GM18861 (cell line): Measurements from ENCODE around the gene NT5DC1.
"Not testable (repeated sequence)": the region's sequence is repeated elsewhere in the genome, so short reads cannot be mapped to it uniquely, and the experiment has no call there.

Experiments used
- ATAC-seq: cut with Tn5 transposase; IDR thresholded peaks from one replicate; pipeline ENCODE4 v1.9.1; 2021; ENCODE audit not compliant: unreplicated experiment

The NT5DC1 gene

GRCh38 chr6:116088946-116089345, 11.7 kb upstream of the NT5DC1 start:
- ATAC-seq, result no peak

GRCh38 chr6:116090251-116090650, 10.4 kb upstream of the NT5DC1 start:
- ATAC-seq, result peak; percentile 74

- no peak for ATAC-seq
Measured at GRCh38 chr6:116094041-116094440, 6.6 kb upstream of the NT5DC1 start.

GRCh38 chr6:116096048-116096759, 4.4 kb upstream of the NT5DC1 start:
- ATAC-seq, result not testable (repeated sequence)

- no peak for ATAC-seq
Measured at GRCh38 chr6:116096979-116097816, 3.5 kb upstream of the NT5DC1 start.

GRCh38 chr6:116099036-116099435, 1.6 kb upstream of the NT5DC1 start:
- ATAC-seq, result no peak

- no peak for ATAC-seq
Measured at GRCh38 chr6:116101302-116101718, 657 bp downstream of the NT5DC1 start.

GRCh38 chr6:116101790-116102189, 1.1 kb downstream of the NT5DC1 start:
- no peak for ATAC-seq

GRCh38 chr6:116102873-116103272, 2.2 kb downstream of the NT5DC1 start:
- no peak for ATAC-seq

- no peak for ATAC-seq
Measured at GRCh38 chr6:116104636-116105035, 4.0 kb downstream of the NT5DC1 start.

- ATAC-seq, result no peak
Measured at GRCh38 chr6:116105247-116105646, 4.6 kb downstream of the NT5DC1 start.

GRCh38 chr6:116106146-116106545, 5.5 kb downstream of the NT5DC1 start:
- no peak for ATAC-seq

GRCh38 chr6:116108836-116109235, 8.2 kb downstream of the NT5DC1 start:
- no peak for ATAC-seq

- peak; percentile 67 for ATAC-seq
Measured at GRCh38 chr6:116111552-116112528, 11.2 kb downstream of the NT5DC1 start.

- ATAC-seq, result no peak
Measured at GRCh38 chr6:116113386-116113785, 12.7 kb downstream of the NT5DC1 start.

GRCh38 chr6:116115781-116116180, 15.1 kb downstream of the NT5DC1 start:
- ATAC-seq, result no peak

- ATAC-seq, result no peak
Measured at GRCh38 chr6:116118608-116119007, 18.0 kb downstream of the NT5DC1 start.

GRCh38 chr6:116120430-116120829, 19.8 kb downstream of the NT5DC1 start:
- no peak for ATAC-seq

- no peak for ATAC-seq
Measured at GRCh38 chr6:116126032-116126431, 25.4 kb downstream of the NT5DC1 start, which contains the start of gene COL10A1. TSS of gene COL10A1 (minus strand) at chr6:116126132. CDS start at chr6:116125492, 640 bp downstream.

- no peak for ATAC-seq
Measured at GRCh38 chr6:116127771-116128493, 27.3 kb downstream of the NT5DC1 start.
